SU-DHL-6 (cell line): ENCODE measurements around the gene PDLIM7.

Experiments
- H2AFZ ChIP-seq: fragments of 200-600 bp; sonication (generic); 2 replicates; pipeline ENCODE4 v1.6.1; 2014; ENCODE audit warnings: low read depth, mild to moderate bottlenecking, moderate library complexity, mixed read lengths, antibody characterized with exemption, low read length; ENCODE audit not compliant: severe bottlenecking
- H3F3A ChIP-seq: fragments of 200-600 bp; shearing (Covaris generic); 2 replicates; pipeline ENCODE4 v1.6.0; 2016; ENCODE audit warnings: antibody characterized with exemption, mild to moderate bottlenecking; ENCODE audit not compliant: insufficient read depth
- H3K27ac ChIP-seq: fragments of 200-600 bp; sonication (generic); 2 replicates; pipeline ENCODE4 v1.5.1; 2016; ENCODE audit warnings: low read depth, mild to moderate bottlenecking, low read length, moderate library complexity, mixed read lengths
- H3K27me3 ChIP-seq: fragments of 200-600 bp; sonication (generic), shearing (Covaris generic); 2 replicates; pipeline ENCODE4 v1.6.0; 2014; ENCODE audit warnings: mild to moderate bottlenecking, low read length
- H3K36me3 ChIP-seq: fragments of 200-600 bp; sonication (generic); 2 replicates; pipeline ENCODE4 v1.6.1; 2014; ENCODE audit warnings: mild to moderate bottlenecking, low read length, mixed read lengths
- H3K4me2 ChIP-seq: fragments of 300-600, 200-600 bp; shearing (Covaris generic), sonication (generic); 2 replicates; pipeline ENCODE4 v1.6.0; 2014; ENCODE audit warnings: low read length, low read depth, mild to moderate bottlenecking; ENCODE audit not compliant: poor library complexity, severe bottlenecking
- H3K4me3 ChIP-seq: fragments of 200-600 bp; sonication (generic); 2 replicates; pipeline ENCODE4 v1.5.1; 2014; ENCODE audit warnings: antibody characterized with exemption, low read length, mild to moderate bottlenecking, mixed read lengths; ENCODE audit not compliant: insufficient read depth, poor library complexity, severe bottlenecking
- H3K79me2 ChIP-seq: fragments of 200-600 bp; sonication (generic); 2 replicates; pipeline ENCODE4 v1.6.1; 2014; ENCODE audit warnings: mild to moderate bottlenecking, low read length, moderate library complexity; ENCODE audit not compliant: insufficient read depth
- H3K9ac ChIP-seq: fragments of 200-600 bp; sonication (generic); 2 replicates; pipeline ENCODE4 v1.7.0; 2014; ENCODE audit warnings: mild to moderate bottlenecking, low read length
- H3K9me2 ChIP-seq: fragments of 200-600 bp; sonication (generic); replicated peaks from 2 replicates; pipeline ENCODE4 v1.6.1; 2014; ENCODE audit warnings: low read length; ENCODE audit not compliant: insufficient read depth
- H3K9me3 ChIP-seq: fragments of 200-600 bp; sonication (generic); 2 replicates; pipeline ENCODE4 v1.6.1; 2014; ENCODE audit warnings: low read length, mixed read lengths; ENCODE audit not compliant: insufficient read depth
- H4K20me1 ChIP-seq: fragments of 200-600 bp; sonication (generic); 2 replicates; pipeline ENCODE4 v1.6.1; 2014; ENCODE audit warnings: low read depth, mild to moderate bottlenecking, antibody characterized with exemption, low read length, moderate library complexity, mixed read lengths
- EZH2phosphoT487 ChIP-seq: fragments of 200-600 bp; sonication (generic), shearing (Covaris generic); conservative IDR thresholded peaks from 2 replicates; pipeline ENCODE4 v1.6.1; 2018; ENCODE audit warnings: mild to moderate bottlenecking, antibody characterized with exemption, low read length, moderate library complexity, mixed read lengths
- TF ChIP-seq, protein P1 (sequence below): fragments of 200-600 bp; sonication (generic); IDR thresholded peaks from one replicate; pipeline ENCODE4 v1.5.1; 2017; ENCODE audit warnings: antibody characterized with exemption, mild to moderate bottlenecking, low read length, moderate library complexity; ENCODE audit not compliant: insufficient read depth, poor library complexity, severe bottlenecking

The PDLIM7 gene

DNA sequence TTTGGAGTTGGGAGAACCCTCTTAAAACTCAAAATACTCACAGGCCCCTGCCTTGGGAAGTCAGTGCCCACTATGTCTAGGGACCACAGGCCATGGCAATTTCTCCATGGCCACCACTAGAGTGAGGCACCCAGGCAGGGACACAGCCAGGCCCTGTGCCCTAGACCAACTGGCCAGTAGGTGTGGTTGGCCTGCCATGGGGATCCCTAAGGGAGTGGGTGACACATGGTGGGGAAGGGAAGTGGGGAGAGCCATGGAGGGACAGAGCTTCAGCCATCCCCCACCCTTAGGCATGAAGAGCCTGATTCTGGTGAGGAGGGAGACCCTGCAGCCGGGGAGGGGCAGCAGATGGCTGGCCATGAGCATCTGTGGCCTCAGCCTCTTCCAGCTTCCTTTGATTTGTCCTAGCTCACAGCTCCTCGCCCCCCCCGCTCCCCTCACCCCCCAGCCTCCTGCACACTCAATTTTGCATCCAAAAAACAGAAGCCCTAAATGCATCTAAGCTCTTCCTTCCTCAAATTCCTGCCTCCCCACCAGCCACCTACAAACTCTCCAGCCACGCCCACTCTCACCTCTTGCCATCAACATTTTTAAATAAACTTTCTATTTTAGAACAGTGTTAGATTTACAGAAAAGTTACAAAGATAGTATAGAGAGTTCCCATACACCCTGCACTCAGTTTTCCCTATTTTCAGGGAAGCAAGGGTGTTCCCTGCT lies 22.4 kb downstream of the PDLIM7 start:
- peaks cover 13% of the 10 kb centered on the region for H3K79me2 ChIP-seq
- H3K9me2 ChIP-seq, result no peaks in the 10 kb centered on the region
- H3K27me3 ChIP-seq, result no peaks in the 10 kb centered on the region
- no peaks in the 10 kb centered on the region for H4K20me1 ChIP-seq
- no peaks in the 10 kb centered on the region for H3K9me3 ChIP-seq
- H3F3A ChIP-seq, result no peaks in the 10 kb centered on the region; the same call in 1 of the 2 replicates
- H3K27ac ChIP-seq, result no peak overlapping the region
- H3K9ac ChIP-seq, result no peak overlapping the region
- H3K4me3 ChIP-seq, result no peak overlapping the region
- TF ChIP-seq, protein P1, sequence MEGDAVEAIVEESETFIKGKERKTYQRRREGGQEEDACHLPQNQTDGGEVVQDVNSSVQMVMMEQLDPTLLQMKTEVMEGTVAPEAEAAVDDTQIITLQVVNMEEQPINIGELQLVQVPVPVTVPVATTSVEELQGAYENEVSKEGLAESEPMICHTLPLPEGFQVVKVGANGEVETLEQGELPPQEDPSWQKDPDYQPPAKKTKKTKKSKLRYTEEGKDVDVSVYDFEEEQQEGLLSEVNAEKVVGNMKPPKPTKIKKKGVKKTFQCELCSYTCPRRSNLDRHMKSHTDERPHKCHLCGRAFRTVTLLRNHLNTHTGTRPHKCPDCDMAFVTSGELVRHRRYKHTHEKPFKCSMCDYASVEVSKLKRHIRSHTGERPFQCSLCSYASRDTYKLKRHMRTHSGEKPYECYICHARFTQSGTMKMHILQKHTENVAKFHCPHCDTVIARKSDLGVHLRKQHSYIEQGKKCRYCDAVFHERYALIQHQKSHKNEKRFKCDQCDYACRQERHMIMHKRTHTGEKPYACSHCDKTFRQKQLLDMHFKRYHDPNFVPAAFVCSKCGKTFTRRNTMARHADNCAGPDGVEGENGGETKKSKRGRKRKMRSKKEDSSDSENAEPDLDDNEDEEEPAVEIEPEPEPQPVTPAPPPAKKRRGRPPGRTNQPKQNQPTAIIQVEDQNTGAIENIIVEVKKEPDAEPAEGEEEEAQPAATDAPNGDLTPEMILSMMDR, result no peak
- TF ChIP-seq EZH2phosphoT487, result no peak
- H2AFZ ChIP-seq, result no peak overlapping the region
- H3K36me3 ChIP-seq, result no peaks in the 10 kb centered on the region
- H3K4me2 ChIP-seq, result no peak overlapping the region

DNA sequence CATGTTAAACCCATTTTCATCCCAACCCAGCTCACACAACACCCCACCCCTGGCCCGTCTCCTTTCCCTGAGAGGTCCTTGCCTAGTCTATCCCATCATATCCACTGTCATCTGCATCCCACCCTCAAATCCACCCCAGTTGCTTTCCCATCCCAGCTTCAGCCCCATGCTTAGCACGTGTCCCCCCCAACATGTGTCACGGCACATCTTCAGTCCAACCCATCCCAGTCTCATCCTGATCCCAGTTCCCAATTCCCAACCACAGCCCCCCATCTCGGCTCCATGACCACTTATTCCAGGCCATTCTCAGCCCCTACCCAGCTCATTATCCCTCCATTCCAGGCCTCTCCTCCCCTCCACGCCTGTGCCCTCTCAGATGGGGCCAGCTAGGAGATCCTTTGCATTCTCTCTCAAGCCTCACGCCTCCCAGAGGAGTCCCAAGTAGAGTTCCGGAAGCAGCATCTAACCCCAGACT lies 23.4 kb downstream of the PDLIM7 start:
- no peaks in the 10 kb centered on the region for H3K36me3 ChIP-seq
- H4K20me1 ChIP-seq, result no peaks in the 10 kb centered on the region
- H3K4me3 ChIP-seq, result no peak overlapping the region
- no peaks in the 10 kb centered on the region for H3K9me2 ChIP-seq
- H3K4me2 ChIP-seq, result no peak overlapping the region
- H3K9ac ChIP-seq, result no peak overlapping the region
- H3F3A ChIP-seq, result no peaks in the 10 kb centered on the region; the same call in 1 of the 2 replicates
- H2AFZ ChIP-seq, result no peak overlapping the region
- H3K27ac ChIP-seq, result no peak overlapping the region
- no peaks in the 10 kb centered on the region for H3K9me3 ChIP-seq
- no peaks in the 10 kb centered on the region for H3K27me3 ChIP-seq
- H3K79me2 ChIP-seq, result peaks cover 13% of the 10 kb centered on the region
- TF ChIP-seq, protein P1, result no peak
- no peak for TF ChIP-seq EZH2phosphoT487

DNA sequence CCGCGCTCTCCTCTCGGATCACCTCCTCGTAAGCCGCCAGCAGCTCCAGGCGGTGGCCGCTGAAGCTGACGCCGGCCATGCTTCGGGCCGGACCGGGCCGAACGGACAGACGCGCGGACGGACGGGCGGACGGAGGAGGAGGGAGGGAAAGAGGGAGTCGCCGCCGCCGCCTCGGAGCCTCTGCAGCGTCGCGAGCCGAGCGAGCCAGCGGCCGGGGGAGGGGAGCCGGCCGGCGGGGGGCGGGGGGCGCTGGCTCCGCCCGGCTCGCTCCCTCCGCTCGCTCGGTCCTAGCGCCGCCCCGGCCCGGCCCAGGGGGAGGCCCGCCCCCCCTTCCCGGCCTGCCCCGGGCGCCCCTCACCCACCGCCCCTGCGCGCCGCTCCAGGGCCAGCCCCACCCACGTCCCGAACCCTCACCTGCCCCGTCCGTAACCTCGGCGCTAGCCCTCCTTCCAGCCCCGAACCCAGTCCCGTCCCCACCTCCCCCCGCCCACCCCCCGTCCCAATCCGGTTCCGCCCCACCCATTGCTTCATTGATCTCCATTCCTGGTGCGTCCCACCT lies 23.9 kb downstream of the PDLIM7 start, which contains the start of gene DBN1:
DBN1 (minus strand) TSS at position 192 of the 559 bp plus-strand sequence; CDS start at position 79, 113 bp downstream.
- peak within 1 kb of the TSS; percentile 16 for H2AFZ ChIP-seq
- no peaks in the 10 kb centered on the region for H3K27me3 ChIP-seq
- H3K79me2 ChIP-seq, result peaks cover 13% of the 10 kb centered on the region
- H3K27ac ChIP-seq, result peak within 1 kb of the TSS; percentile 61
- peak within 1 kb of the TSS; percentile 75 for H3K4me3 ChIP-seq
- H3K9me3 ChIP-seq, result no peaks in the 10 kb centered on the region
- H3K4me2 ChIP-seq, result peak within 1 kb of the TSS; percentile 78
- H3K9ac ChIP-seq, result peak within 1 kb of the TSS; percentile 77
- no peak for TF ChIP-seq EZH2phosphoT487
- TF ChIP-seq, protein P1, result no peak
- no peaks in the 10 kb centered on the region for H3K36me3 ChIP-seq
- no peaks in the 10 kb centered on the region for H4K20me1 ChIP-seq
- H3F3A ChIP-seq, result no peaks in the 10 kb centered on the region; the same call in 1 of the 2 replicates
- H3K9me2 ChIP-seq, result no peaks in the 10 kb centered on the region
